PFSK-1 (cell line): ENCODE measurements around the gene SYNDIG1.

Source experiments
- FOXP2 ChIP-seq: optimal IDR thresholded peaks from 2 replicates; pipeline ENCODE3; 2011; ENCODE audit warnings: borderline replicate concordance, control low read depth, inconsistent platforms; ENCODE audit not compliant: insufficient read depth; ENCODE audit errors: extremely low read length, extremely low read depth
- POLR2AphosphoS5 ChIP-seq: IDR thresholded peaks from 2 replicates; pipeline ENCODE4 v1.6.1; 2012; ENCODE audit warnings: low read depth, mild to moderate bottlenecking, control low read depth, low read length, moderate library complexity
- SIN3A ChIP-seq: IDR thresholded peaks from 2 replicates; pipeline ENCODE4 v1.6.1; 2012; ENCODE audit warnings: mild to moderate bottlenecking, low read length, moderate library complexity, borderline replicate concordance; ENCODE audit not compliant: insufficient read depth
- TAF1 ChIP-seq: IDR thresholded peaks from 2 replicates; pipeline ENCODE4 v1.6.1; 2012; ENCODE audit warnings: low read length, control low read depth, borderline replicate concordance; ENCODE audit not compliant: insufficient read depth
- TF ChIP-seq, protein P1 (sequence below), 2 experiments: IDR thresholded peaks; 2 replicates each; pipeline versions ENCODE4 v1.6.1 to v1.8.0; 2011 to 2012; ENCODE audit warnings: low read depth in 2 of 2, low read length in 2 of 2, control low read depth in 1 of 2, inconsistent platforms in 1 of 2, mild to moderate bottlenecking in 1 of 2, moderate library complexity in 1 of 2; ENCODE audit not compliant: insufficient read depth in 1 of 2

SYNDIG1 gene

GRCh38 chr20:24531631-24532419 is 62.4 kb downstream of the SYNDIG1 start:
- TF ChIP-seq POLR2AphosphoS5, result no peak
- TF ChIP-seq, protein P1, sequence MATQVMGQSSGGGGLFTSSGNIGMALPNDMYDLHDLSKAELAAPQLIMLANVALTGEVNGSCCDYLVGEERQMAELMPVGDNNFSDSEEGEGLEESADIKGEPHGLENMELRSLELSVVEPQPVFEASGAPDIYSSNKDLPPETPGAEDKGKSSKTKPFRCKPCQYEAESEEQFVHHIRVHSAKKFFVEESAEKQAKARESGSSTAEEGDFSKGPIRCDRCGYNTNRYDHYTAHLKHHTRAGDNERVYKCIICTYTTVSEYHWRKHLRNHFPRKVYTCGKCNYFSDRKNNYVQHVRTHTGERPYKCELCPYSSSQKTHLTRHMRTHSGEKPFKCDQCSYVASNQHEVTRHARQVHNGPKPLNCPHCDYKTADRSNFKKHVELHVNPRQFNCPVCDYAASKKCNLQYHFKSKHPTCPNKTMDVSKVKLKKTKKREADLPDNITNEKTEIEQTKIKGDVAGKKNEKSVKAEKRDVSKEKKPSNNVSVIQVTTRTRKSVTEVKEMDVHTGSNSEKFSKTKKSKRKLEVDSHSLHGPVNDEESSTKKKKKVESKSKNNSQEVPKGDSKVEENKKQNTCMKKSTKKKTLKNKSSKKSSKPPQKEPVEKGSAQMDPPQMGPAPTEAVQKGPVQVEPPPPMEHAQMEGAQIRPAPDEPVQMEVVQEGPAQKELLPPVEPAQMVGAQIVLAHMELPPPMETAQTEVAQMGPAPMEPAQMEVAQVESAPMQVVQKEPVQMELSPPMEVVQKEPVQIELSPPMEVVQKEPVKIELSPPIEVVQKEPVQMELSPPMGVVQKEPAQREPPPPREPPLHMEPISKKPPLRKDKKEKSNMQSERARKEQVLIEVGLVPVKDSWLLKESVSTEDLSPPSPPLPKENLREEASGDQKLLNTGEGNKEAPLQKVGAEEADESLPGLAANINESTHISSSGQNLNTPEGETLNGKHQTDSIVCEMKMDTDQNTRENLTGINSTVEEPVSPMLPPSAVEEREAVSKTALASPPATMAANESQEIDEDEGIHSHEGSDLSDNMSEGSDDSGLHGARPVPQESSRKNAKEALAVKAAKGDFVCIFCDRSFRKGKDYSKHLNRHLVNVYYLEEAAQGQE (IDR thresholded peaks at IDR 0.05; ENCODE audit: insufficient read depth in 1 of 2, low read depth in 2 of 2, low read length in 2 of 2), result no peak
- TF ChIP-seq TAF1, result no peak
- TF ChIP-seq SIN3A, result no peak
- no peak for TF ChIP-seq FOXP2

GRCh38 chr20:24533449-24533848 is 64.0 kb downstream of the SYNDIG1 start:
- TF ChIP-seq, protein P1 (IDR thresholded peaks at IDR 0.05; ENCODE audit: insufficient read depth in 1 of 2, low read depth in 2 of 2, low read length in 2 of 2), result no peak
- TF ChIP-seq POLR2AphosphoS5 (no peak), FOXP2 (no peak), SIN3A (no peak), TAF1 (no peak)

DNA sequence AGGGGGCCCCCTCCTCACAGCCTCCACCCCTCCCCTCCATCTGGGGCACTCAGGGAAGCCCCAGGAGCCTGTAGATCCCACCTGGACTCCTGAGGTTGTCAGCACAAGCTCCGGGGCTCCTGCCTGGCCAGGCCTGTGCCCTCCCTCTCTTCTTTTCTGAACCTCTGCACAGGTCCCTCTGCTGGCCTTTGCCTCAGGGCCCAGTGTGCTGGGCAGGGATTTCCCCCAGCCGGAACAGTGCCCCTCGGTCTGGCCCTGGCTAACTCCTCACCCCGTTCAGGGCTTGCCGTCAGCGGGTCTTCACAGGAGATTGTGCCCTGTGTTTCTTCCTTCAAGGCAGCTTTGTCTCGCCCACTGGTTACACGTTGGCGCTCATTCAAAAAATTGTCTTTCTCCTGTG is 64.9 kb downstream of the SYNDIG1 start:
- TF ChIP-seq, protein P1 (IDR thresholded peaks at IDR 0.05; ENCODE audit: insufficient read depth in 1 of 2, low read depth in 2 of 2, low read length in 2 of 2), result no peak
- TF ChIP-seq POLR2AphosphoS5 (no peak), TAF1 (no peak), SIN3A (no peak), FOXP2 (no peak)

DNA sequence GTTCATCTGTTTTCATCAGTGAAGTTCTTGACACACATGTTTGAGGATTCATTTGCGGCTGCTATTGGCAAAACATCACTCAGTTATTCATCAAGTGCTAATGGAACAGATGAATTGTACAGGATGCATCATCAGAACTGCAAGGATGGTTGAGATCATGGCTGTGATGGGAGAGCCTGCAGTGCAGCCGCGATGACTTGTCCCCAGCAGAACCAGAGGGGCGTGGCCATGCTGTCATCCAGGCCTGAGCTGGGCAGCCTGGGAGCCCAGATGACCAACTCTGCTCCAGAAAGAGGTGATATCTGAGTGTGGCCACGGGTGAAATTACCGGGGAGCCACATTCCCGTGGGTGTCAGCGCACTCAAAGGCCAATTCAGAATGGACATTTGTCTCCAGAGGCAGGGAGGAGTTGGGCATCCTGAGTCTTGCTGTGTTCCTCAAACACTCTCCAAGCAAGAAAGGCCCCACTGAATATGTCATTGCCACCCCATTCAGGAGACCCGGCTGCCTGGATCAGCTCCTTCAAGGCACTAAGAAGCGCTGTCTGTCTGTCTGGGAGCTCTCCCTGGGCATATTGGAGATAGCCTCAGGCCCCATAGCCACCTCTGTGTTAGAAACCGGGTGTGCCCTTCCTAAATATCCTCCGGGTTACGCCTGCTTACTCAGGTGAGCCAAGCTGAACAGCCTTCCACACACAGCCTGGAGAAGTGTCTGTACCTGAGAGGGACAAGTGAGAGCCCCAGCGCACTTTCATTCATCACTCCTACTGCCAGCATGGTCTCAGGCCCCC is 66.7 kb downstream of the SYNDIG1 start:
- TF ChIP-seq SIN3A, result no peak
- TF ChIP-seq POLR2AphosphoS5, result no peak
- TF ChIP-seq, protein P1 (IDR thresholded peaks at IDR 0.05; ENCODE audit: insufficient read depth in 1 of 2, low read depth in 2 of 2, low read length in 2 of 2), result no peak
- TF ChIP-seq FOXP2, result no peak
- TF ChIP-seq TAF1, result no peak
